Measurements from ENCODE around the gene CHCHD6.
"Not testable (repeated sequence)": the region's sequence is repeated elsewhere in the genome, so short reads cannot be mapped to it uniquely, and the experiment has no call there.

Gene CHCHD6

GRCh38 chr3:126773167-126773566 lies 69.1 kb downstream of the CHCHD6 start:
- no peak for DNase-seq

GRCh38 chr3:126773783-126774182 lies 69.7 kb downstream of the CHCHD6 start:
- DNase-seq: no peak

- no peak for DNase-seq
Observed at GRCh38 chr3:126777366-126777765, 73.3 kb downstream of the CHCHD6 start.

GRCh38 chr3:126780666-126781065 lies 76.6 kb downstream of the CHCHD6 start:
- no peak for DNase-seq

- no peak for DNase-seq
Observed at GRCh38 chr3:126781406-126781805, 77.4 kb downstream of the CHCHD6 start.

- DNase-seq: no peak
Observed at GRCh38 chr3:126781889-126782491, 78.0 kb downstream of the CHCHD6 start.

GRCh38 chr3:126782536-126782935 lies 78.5 kb downstream of the CHCHD6 start:
- DNase-seq: no peak

GRCh38 chr3:126784254-126784653 lies 80.2 kb downstream of the CHCHD6 start:
- no peak for DNase-seq

- DNase-seq: not testable (repeated sequence)
Observed at GRCh38 chr3:126791320-126791719, 87.3 kb downstream of the CHCHD6 start.

GRCh38 chr3:126792998-126793397 lies 89.0 kb downstream of the CHCHD6 start:
- DNase-seq: no peak

GRCh38 chr3:126797563-126797962 lies 93.5 kb downstream of the CHCHD6 start:
- no peak for DNase-seq

- no peak for DNase-seq
Observed at GRCh38 chr3:126798521-126798920, 94.5 kb downstream of the CHCHD6 start.

- DNase-seq: no peak
Observed at GRCh38 chr3:126799099-126799498, 95.1 kb downstream of the CHCHD6 start.

- not testable (repeated sequence) for DNase-seq
Observed at GRCh38 chr3:126801312-126801711, 97.3 kb downstream of the CHCHD6 start.

- no peak for DNase-seq
Observed at GRCh38 chr3:126807795-126808194, 103.8 kb downstream of the CHCHD6 start.

- no peak for DNase-seq
Observed at GRCh38 chr3:126811530-126811929, 107.5 kb downstream of the CHCHD6 start.

- no peak for DNase-seq
Observed at GRCh38 chr3:126816298-126816697, 112.3 kb downstream of the CHCHD6 start.

- no peak for DNase-seq
Observed at GRCh38 chr3:126816986-126817777, 113.1 kb downstream of the CHCHD6 start.

- DNase-seq: no peak
Observed at GRCh38 chr3:126817781-126818180, 113.7 kb downstream of the CHCHD6 start.

- DNase-seq: no peak
Observed at GRCh38 chr3:126818400-126819095, 114.5 kb downstream of the CHCHD6 start.

GRCh38 chr3:126826693-126827092 lies 122.7 kb downstream of the CHCHD6 start:
- no peak for DNase-seq

- DNase-seq: no peak
Observed at GRCh38 chr3:126827121-126827520, 123.1 kb downstream of the CHCHD6 start.

- no peak for DNase-seq
Observed at GRCh38 chr3:126828306-126828705, 124.3 kb downstream of the CHCHD6 start.

GRCh38 chr3:126832933-126833332 lies 128.9 kb downstream of the CHCHD6 start:
- no peak for DNase-seq
